Hematopoietic multipotent progenitor cell treated with erythropoietin and hydrocortisone succinate and interleukin-3 and kit ligand, for 17 days (in vitro differentiated cells): Measurements from ENCODE around the gene PPP1R12A.
"Not testable (repeated sequence)": the region's sequence is repeated elsewhere in the genome, so short reads cannot be mapped to it uniquely, and the experiment has no call there.

Source experiments
- DNase-seq: peaks from one replicate; pipeline ENCODE4 v3.0.0-alpha.2; 2015; ENCODE audit warnings: low spot score

PPP1R12A gene

DNA sequence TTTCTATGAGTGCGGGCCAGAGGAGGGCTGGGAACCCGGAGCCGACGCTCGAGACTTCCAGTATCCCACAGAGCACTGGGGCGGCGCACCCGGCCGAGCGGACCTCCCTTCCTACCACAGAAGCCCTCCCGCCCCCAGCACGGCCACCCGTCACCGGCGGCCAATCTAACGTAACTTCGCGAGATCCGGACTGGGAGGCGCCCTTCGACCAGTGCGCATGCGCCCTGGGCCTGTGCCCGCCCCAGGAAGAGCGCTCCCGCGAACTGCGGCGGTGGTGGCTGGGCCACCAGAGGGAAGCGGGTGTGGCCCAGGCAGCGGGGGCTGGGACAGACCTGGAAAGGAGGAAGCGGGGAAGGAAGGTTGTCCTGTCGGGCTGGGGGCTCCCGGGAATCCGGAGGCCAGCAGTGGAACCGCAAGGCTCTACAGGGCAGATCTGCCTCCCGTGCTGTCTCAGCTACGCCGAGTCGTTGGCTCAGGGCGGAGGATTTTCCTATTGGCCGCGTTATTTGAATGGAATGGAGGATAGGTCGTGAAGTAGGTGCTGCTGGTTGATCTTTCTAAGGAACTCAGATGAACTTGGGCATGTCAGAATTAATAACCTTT is at the start of gene PPP1R12A:
Gene PPP1R12A, minus strand, starts transcription at position 77 of the 603 bp plus-strand sequence. CDS start 166 bp downstream, outside the sequence.
- peak; percentile 97 for DNase-seq

DNA sequence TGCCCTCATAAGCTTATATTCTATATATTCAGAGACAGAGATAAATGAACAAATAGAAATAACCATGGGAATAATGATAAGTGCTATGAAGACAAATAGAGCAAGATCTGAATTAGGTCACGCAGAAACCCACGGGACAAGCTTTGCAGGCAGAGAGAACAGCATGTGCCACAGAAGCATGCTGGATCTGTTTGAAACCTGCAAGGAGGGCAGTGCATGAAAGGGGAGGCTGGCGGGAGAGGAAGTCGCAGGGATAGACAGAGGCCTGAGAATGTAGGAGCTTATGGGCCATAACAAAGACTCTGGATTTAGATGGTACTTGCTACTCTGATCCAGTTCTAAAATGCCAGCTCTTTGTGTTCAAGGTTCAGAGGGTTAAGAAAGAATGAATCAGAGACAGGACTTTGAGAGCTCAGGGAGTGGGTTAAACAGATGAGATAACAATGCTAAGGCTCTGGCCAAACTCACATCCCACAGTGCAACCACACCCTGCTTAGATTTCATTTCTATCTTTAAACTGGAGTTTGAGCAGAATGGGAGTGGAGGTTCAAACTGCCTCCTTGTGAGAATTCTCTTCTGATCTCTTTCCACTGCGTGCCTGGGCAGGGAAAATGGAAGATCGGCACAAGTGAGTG is 49.2 kb upstream of the PPP1R12A start:
- no peak for DNase-seq

DNA sequence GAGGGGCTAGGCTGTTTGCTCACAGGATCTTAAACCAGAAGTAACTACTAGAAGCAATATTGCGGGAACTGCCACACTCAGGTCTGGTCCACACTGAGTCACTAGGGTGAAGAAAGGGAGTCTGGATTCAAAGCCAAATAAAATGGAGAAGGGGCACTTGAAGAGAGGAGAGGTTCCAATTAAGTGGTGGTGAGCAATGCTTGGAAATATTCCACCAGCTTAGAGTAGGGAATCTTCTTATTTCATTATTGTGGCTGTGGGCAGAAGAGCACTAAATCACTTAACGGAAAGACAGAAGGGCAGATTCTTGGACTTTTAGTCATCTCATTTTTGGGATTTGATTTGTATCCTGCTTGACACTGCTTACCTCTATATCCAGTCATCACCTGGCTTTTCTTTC is 48.6 kb upstream of the PPP1R12A start:
- no peak for DNase-seq

DNA sequence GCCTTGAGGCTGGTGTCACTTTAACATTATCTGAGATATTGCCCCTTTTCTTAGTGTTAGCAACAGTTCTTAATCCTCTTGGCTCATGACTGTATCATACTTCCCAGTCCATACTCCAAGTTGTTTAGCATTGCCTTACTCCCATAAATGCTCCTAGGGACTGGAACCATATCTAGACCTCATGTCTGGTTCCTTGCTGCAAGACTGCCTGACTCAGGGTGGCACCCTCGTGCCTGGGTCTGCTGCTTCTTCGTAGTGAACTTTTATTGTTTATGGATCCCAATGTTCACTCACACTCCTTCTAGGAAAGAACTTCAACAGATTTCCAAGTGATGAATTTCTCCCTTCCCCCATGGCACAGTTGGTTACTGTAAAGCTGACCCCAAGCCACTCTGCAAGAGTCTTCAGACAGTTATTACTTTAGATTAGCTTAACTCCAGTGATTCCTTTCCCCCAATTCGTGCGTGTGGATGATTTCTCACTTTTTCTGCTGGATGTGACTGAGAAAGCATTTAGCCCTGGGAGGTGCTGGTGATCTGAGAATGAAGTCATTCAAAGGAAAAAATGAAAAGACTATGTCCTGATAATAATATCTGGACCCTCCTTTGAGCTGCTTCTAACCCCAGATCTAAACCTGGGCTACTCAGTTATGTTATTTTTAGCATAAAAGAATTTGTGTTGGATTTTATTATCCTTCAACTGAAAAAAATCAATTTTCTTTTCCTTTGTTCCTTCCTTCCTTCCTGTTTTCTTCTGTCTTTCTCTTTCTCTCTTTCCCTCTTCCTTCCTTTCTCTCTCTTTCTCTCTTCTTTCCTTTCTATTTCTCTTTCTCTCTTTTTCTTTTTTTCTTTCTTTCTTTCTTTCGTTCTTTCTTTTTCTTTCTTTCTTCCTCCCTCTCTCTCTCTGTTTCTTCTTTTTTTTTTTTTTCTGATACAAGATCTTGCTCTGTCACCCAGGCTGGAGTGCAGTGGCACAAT is 47.5 kb upstream of the PPP1R12A start:
- no peak for DNase-seq

DNA sequence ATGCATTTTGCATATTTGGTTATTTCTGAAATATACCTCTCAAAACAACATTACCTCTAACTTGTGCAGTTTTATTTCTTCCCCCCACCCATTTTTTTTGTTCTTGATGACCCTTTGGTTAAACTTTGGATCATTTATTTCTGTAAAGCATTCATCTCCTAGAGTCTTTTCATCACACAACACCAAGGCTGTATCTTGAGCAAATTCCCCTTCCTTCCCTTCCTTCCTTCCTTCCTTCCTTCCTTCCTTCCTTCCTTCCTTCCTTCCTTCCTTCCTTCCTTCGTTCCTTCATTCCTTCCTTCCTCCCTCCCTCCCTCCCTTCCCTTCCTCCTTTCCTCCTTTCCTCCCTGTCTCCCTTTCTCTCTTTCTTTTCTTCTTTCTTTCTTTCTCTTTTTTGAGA is 43.8 kb upstream of the PPP1R12A start:
- DNase-seq, result no peak

DNA sequence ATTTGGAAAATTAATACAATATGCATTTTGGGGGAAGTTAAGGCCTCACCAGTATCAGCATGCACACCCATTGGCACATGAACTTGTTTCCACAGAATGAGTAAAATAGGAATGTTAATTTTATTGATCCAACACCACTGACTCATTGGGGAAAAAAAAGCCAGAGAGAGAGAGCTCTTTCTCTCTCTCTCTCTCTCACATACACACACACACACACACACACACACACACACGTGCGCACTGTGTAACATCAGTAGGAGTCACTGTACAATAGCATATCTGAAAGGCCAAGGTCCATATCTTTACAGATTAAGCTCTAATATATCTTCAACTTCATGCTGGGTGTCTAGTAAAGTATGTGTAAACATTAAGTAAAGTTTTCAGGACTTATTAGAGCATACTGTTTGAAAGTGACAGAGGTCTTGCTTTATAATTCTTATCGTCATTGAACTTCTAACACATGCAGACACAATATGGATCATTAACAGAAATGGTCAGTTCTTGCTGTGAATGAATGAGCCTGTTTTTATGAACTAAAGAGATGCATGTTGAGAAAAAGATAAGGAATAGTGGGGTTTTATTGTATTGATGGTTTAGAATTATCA is 43.1 kb upstream of the PPP1R12A start:
- DNase-seq, result not testable (repeated sequence)

DNA sequence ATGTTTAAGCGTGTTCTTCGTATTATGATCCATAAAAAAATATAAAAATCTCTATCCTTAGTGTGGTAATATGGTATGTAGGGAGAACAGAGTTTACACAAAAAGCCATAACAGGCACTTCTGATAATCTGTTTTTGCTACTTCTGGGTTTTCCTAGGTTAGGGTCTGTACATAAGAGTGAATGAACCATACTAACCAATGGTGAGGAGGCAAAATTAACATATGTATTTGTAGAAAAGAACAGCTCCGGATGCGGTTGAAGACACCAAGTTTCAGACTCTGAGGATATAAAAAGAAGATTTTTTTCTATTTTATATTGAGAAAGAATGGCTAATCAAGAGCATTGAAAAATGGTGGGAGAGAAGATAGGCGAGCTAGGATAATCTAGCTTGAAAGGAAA is 40.2 kb upstream of the PPP1R12A start:
- no peak for DNase-seq

DNA sequence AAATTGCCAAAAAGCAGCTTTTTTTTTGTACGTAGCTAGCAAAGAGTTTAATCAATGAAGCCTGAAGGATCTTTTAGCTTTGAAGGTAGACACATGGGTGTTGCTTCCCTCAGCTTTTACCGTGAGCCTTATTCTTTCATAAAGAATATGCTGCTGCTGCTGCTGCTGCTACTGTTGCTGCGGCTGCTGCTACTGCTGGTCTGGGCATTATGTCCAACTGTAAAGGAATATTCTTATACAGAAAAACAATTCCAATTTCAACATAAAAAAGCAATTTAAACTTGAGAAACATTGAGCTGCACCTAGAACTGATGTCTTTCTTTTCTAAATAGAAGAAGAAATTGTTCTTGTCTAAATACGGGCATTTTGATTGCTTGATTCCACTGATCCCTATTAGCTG is 38.9 kb upstream of the PPP1R12A start:
- no peak for DNase-seq

DNA sequence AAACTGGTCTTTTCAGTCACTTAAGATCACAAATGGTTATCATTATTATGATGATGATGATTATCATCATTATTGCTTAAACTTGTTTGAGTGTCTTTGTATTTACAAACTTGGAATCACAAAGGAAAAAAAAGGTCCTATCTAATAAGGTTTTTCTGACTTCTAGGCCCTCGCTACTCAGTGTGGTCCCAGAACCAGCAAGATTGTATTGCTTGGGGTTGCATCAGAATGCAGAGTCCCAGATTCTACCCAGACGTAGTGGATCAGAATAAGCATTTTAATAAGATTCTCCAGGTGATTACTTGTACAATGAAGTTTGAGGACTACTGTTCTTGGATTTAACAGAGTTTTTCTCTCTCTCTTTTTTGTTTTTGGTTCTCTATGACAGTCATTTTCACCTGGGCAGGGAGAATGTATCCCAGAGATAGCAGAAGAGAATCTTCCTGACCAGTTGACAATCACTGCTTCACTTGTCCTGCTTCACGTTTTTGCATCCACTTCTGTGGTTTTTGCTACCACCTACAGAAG is 29.3 kb upstream of the PPP1R12A start:
- DNase-seq, result no peak

DNA sequence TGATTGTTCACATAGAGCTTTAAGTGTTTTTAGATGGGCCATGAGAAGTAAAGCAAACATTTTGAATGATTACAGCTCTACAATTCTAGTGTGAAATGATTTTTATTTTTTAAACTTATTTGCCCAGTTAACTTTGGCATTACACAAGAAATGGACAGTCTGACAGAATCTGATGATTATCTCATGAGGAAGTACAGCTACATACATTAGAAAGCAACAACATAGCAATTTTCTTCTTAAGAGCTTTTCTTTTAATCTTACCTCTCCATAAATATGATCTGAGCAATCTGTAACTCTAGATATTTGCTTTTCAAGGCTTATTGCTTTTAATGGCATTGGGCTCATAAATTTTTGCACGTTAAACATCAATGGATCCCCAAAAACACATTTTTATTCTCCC is 26.5 kb upstream of the PPP1R12A start:
- no peak for DNase-seq

DNA sequence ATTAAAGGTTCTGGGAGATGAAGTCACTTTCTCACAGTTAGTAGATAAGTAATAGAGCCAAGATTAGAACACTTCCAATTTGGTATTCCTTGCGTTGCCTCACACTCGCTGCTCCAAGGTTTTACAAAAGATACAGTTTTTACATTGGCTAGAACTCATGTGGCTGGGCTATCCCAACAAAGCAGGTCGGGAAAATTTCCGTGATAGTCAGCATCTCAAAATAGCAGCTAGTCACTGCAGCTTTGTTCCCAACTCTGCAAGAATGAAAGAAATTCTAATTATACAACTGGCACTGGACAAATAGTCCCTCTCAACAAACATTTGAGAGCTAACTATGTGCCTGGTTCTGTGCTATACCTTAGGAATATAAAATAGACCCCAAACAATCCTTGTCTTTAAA is 24.6 kb upstream of the PPP1R12A start:
- no peak for DNase-seq

DNA sequence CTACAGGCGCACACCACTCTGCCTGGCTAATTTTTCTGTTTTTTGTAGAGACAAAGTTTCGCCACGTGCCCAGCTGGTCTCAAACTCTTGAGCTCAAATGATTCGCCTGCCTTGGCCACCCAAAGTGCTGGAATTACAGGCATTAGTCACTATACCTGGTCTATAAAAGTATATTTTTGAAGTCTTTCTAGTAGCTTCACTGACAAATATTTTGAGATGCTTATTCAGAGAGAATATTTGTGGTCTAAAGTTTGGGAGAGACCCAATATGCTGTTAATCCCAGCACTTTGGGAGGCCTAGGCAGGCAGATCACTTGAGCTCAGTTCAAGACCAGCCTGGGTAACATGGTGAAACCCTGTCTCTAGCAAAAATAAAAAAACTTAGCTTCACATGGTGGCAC is 22.0 kb upstream of the PPP1R12A start:
- no peak for DNase-seq

DNA sequence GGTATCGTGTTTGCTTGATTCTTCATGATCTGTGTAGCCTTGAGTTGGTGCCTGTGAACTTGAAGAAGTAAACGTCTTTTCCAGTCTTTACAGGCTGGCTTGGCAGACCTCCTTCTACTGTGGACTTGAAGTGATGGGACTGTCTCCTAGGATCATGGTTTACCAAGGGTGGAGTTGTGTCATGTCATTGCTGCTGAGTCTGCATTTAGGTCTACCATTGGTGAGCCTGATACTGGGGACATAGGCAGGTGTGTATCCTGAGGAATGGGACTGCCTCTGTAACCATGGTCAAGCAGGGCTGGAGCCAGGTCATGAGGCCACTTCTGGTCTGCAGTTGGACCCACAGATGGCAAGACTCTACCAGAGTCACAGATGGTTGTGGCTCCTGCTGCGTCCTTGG is 20.7 kb upstream of the PPP1R12A start:
- no peak for DNase-seq

DNA sequence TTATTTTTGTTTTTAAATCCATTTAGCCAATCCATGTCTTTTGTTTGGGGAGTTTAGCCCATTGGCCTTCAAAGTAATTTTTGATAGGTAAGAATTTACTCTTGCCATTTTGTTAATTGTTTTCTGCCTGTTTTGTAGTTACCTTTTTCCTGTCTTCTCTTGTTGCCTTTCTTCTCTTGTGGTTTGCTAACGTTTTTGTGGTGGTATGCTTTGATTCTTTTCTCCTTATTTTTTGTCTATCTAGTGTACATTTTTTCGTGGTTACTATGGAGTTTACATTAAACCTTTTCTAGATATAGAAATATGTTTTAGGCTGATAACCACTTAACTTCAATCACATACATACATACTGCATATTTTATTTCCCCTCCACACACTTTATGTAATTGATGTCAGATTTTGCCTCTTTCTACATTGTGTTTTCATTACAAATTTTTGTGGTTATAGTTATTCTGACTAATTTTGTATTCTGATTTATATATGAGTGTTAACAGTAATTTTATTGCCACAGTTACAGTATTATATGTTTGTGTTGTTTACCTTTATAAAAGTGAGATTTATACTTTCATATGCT is 19.2 kb upstream of the PPP1R12A start:
- no peak for DNase-seq

DNA sequence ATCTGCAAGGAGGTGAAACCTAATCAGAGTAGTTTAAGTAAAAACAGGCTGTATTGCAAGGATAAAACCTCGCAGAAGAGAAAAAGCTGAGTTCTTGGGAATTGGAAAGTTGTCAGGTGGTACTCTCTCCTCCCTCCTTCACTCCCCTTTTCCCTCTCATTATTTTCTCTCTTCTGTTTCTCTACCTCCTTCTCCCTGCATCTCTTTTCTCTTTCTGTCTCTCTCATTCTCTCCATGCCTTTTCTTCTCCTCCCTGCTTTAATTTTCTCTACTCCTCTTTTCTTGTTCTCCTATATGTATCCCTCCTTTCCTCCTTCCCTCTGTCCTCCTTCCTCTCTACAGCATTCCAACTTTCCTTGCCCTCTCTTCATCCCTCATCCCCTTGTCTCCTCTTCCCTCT is 14.2 kb upstream of the PPP1R12A start:
- DNase-seq, result no peak

DNA sequence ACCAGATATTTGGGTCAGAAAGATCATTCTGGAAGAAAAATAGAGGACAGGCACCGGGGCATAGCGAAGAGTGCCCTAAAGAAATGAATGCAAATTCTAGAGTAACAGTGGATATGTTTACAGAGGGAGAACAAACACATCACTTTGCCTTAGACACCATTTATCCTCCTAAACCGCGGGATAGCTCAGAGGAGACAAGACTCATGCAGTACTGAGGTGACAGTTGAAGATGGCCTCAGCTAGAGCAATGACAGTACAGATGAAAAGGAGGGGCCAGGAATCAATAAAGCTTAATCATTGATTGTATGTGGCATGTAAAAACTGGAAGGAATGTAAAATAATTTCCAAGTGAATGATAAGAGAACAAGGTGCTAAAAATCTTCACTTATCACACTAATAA is 10.5 kb upstream of the PPP1R12A start:
- DNase-seq, result no peak

DNA sequence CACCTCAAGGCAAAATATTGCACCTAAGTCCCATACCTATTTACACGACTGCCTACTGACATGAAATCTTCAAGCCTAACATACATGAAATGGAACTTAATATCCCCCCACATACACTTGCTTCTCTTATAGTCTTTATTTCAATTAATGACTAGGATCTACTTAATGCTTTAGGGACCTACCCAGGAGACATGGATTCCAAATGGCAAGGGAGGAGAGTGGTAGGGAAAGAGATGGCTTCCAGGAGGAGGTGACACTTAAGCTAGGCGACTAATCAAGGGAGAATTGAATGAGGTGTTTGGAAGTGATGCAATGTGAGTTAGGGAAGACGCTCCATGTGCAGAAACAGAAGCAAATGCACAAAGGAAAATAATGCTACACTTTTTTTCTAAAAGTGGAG is 9.7 kb upstream of the PPP1R12A start:
- DNase-seq, result no peak

DNA sequence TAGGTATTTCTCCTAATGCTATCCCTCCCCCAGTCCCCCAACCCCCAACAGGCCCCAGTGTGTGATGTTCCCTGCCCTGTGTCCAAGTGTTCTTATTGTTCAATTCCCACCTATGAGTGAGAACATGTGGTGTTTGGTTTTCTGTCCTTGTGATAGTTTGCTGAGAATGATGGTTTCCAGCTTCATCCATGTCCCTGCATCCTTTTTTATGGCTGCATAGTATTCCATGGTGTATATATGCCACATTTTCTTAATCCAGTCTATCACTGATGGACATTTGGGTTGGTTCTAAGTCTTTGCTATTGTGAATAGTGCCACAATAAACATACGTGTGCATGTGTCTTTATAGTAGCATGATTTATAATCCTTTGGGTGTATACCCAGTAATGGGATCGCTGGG is 7.9 kb upstream of the PPP1R12A start:
- DNase-seq, result not testable (repeated sequence)

DNA sequence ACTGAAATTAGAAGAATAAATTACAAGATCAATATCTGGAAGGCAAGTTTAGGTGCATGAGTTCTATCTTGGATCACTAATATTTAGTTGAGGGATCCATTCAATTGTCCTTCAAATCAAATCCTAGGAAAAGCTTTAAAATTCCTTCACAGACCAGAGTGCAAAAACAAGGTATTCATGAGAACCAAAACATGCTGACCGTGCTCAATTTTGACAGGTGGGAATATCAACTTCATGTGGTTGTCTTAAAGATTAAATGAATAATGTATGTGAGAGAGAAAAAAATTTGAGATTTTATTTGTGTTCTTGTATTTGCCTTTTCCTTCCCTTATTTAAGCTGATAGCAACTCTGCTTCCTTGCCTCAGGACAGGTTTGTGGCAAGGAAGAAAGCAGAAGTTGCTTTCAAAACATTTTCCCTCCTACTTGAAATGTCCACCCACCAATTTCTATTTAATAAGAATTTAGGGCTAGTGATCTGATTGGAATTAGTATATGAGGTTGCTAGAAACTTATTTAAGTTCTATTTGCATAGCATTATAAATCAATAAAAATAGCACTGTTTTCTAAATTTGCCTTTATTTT is 4.9 kb upstream of the PPP1R12A start:
- DNase-seq, result no peak

DNA sequence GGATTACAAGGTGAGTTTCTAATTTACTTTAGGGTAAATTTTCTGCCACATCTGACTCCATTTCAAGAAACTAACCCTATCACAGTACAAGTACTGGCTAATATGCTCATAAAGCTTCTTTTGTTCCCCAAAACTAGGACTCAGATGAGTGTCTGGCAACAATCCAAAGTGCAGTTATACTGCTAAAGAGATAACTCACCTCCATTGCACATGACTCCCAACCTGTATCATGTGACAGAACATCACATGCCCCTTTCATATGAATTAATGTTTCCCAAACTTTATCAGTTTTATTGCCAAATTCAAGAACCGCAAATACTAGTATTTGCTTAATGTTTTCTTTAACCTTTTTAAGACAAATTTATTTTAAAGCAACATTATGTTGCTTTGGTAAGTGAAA is 3.9 kb upstream of the PPP1R12A start:
- DNase-seq, result peak; percentile 45

DNA sequence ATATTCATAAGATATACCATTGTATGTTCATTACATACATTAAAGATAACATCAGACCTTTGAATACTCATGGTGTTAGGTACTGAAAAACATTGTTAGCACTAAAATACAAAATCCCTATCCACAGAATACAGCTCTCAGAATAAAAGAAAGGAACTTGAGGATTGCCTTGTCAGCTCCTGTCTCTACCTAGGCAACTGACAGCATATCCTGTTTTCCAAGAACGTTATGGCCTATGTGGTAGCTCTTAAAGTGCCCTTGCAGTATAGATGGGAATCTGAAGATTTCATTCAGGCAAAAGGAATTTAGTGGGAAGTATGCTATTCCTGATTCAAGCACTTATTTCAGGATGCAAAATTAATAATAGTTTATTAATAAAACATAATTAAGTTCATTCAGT is 1.8 kb upstream of the PPP1R12A start:
- no peak for DNase-seq
